ENCODE data around the gene CRIM1.

GRCh38 chr2:36469710-36470109 is 114.1 kb downstream of the CRIM1 start:
- TF ChIP-seq TAF1 (IDR thresholded peaks at IDR 0.05; ENCODE audit: borderline replicate concordance, insufficient read depth, low read length) (no peak), POLR2AphosphoS5 (IDR thresholded peaks at IDR 0.05; ENCODE audit: low read depth, low read length) (no peak)
